Measurements from ENCODE around the gene FAM32A. TPM values are rescaled to one million over a fixed set of nuclear protein-coding genes. Genes with fewer than 3 reads are reported as not detected.

Gene FAM32A
- total RNA-seq, 1 donor from 2014 or later = 74.4 TPM

DNA sequence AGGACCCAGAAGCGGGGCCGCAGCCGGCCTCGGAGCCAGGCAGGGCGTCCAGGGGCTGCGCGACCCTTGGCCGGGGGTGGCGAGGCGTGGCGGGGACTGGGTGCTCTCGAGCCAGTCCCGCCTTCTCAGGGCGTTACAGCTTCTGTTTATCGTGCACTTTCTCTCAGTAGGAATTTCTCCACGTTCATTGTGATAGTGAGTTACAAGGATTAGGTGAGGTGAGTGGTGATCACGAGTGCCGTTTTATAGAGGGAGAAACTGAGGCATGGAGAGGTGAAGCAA is 13.1 kb downstream of the FAM32A start:
- H3K4me3 ChIP-seq = peak overlapping the region; percentile 87 to 93
- peaks cover 23 to 26% of the 10 kb centered on the region in 2 donors for H3K36me3 ChIP-seq
- DNase-seq (ENCODE audit: low spot score in 2 of 2) = no peak
- TF ChIP-seq, protein P1, sequence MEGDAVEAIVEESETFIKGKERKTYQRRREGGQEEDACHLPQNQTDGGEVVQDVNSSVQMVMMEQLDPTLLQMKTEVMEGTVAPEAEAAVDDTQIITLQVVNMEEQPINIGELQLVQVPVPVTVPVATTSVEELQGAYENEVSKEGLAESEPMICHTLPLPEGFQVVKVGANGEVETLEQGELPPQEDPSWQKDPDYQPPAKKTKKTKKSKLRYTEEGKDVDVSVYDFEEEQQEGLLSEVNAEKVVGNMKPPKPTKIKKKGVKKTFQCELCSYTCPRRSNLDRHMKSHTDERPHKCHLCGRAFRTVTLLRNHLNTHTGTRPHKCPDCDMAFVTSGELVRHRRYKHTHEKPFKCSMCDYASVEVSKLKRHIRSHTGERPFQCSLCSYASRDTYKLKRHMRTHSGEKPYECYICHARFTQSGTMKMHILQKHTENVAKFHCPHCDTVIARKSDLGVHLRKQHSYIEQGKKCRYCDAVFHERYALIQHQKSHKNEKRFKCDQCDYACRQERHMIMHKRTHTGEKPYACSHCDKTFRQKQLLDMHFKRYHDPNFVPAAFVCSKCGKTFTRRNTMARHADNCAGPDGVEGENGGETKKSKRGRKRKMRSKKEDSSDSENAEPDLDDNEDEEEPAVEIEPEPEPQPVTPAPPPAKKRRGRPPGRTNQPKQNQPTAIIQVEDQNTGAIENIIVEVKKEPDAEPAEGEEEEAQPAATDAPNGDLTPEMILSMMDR (IDR thresholded peaks at IDR 0.05) = no peak
- peak overlapping the region; percentile 84 for H3K27ac ChIP-seq
- intact Hi-C loops (cut with DNase I) = loop anchor here (5.0 kb wide), 3 partner anchors 86 to 184 kb away; partner anchors contain the start of gene RAB8A
- H3K9me3 ChIP-seq = no peaks in the 10 kb centered on the region
- no peaks in the 10 kb centered on the region for H3K27me3 ChIP-seq
- peaks cover 3 to 25% of the 10 kb centered on the region in 2 donors for H3K4me1 ChIP-seq

DNA sequence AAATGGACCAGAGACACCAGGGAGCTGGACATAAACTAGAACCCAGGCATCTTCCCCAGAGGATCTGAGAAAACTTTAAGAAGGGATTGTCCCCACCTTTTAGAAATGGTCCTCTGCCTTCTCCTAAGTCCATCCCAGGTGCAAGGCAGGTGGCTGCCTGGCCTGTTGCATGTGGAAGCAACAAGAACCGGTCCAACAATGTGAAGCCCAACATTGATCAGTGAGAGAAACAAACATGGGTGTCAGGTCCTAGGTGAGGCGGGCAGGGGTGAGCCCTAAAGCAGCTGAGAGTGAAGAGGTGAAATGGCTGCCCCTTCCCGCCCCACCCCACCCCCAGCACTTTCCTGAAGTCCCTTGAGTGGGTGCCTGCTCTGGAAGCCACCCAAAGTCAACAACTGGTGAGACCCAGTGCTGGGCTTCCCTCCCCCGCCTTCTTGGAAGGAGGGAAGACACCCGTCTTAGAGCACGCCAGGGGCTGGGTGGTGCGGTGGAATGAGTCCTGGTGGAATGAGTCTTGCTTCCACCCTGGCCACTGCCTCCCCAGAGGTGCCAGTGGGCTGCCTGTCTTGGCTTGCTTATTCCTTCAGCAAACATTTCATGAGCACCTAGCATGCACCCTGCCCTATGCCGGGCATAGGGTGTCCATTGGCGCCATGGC is 14.2 kb downstream of the FAM32A start:
- Histone ChIP-seq H3K27ac (peak overlapping the region in 1 of 2 donors; percentile 32), H3K4me1 (peaks cover 3 to 25% of the 10 kb centered on the region in 2 donors), H3K9me3 (no peaks in the 10 kb centered on the region), H3K36me3 (peaks cover 34 to 37% of the 10 kb centered on the region in 2 donors), H3K27me3 (no peaks in the 10 kb centered on the region), H3K4me3 (peak overlapping the region in 1 of 2 donors; percentile 93)
- TF ChIP-seq, protein P1 (IDR thresholded peaks at IDR 0.05) = no peak
- no peak for DNase-seq (ENCODE audit: low spot score in 2 of 2)
- intact Hi-C loops (cut with DNase I) = loop anchor here (5.0 kb wide), 3 partner anchors 87 to 183 kb away; partner anchors contain the start of gene RAB8A

DNA sequence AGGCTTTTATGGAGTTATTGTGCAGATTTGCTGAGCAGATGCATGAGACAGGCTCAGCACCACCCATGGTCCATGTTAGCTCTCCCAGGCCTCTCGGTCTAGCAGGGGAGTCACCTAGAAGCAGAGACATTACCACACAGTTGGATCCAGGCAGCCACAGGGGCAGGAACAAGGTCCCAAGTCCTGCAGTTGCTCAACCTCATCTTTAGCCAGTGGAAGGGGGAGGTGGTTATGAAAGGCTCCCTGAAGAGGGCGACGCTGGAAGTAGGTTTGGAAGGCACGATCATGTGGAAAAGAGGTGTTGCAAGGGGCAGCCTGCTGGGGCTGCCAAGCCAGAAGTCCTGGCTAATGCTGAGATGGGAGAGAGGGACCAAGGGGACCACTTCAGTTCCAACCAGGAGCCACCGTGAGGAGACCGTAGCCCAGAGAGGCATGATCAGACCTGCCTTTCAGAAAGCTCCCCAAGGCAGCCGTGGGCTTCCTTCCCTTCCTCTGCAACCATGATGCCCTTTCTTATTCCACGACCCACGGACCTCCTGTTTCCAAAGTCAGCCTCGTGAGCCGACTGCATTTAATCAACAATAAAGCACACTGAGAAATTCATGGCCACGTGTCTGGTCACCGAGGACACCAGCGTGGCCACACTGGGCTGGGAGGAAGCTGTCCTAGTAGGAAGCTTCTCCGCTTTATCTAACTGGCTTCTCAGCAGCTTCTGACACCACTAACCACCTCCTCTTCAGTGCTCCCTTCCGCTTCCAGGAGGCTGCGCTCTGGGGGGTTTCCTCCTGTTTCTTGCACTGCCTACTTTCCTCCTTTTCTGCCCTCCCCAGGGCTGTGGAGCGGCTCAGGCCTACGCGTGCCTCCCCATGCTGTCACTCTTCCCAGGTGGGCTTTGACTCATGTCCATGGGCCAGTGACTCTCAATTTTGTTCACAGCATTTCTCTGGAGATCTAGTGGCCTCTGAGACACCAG is 15.1 kb downstream of the FAM32A start:
- H3K36me3 ChIP-seq = peaks cover 42 to 43% of the 10 kb centered on the region in 2 donors
- DNase-seq (ENCODE audit: low spot score in 2 of 2) = peak in 1 of 2 donors; percentile 72
- TF ChIP-seq, protein P1 (IDR thresholded peaks at IDR 0.05) = no peak
- H3K4me1 ChIP-seq = peaks cover 3 to 25% of the 10 kb centered on the region in 2 donors
- H3K4me3 ChIP-seq = no peak overlapping the region
- no peaks in the 10 kb centered on the region for H3K9me3 ChIP-seq
- intact Hi-C loops (cut with DNase I) = no loop called here
- no peaks in the 10 kb centered on the region for H3K27me3 ChIP-seq
- H3K27ac ChIP-seq = peak overlapping the region in 1 of 2 donors; percentile 32

DNA sequence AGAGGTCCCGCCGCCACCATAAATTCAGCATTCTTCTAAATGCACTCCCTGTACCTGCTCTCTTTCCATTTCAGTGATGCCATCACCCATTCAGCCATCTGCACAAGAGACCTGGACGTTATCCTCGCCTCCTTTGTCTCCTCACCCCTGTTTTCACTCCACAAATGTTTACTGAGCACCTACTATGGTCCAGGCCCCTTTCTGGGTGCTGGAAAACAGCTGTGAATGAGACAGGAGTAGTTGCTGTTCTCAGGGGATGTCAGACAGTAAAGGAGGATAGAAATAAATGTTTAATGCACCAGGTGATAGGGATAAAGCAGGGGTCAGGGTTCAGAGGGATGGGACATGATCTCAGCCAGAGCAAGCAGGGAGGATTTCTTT is 15.8 kb downstream of the FAM32A start:
- DNase-seq (ENCODE audit: low spot score in 2 of 2) = no peak
- TF ChIP-seq, protein P1 (IDR thresholded peaks at IDR 0.05) = no peak
- Histone ChIP-seq H3K36me3 (peaks cover 48 to 50% of the 10 kb centered on the region in 2 donors), H3K27me3 (no peaks in the 10 kb centered on the region), H3K27ac (no peak overlapping the region), H3K9me3 (no peaks in the 10 kb centered on the region), H3K4me1 (peaks cover 3 to 25% of the 10 kb centered on the region in 2 donors), H3K4me3 (no peak overlapping the region)
- intact Hi-C loops (cut with DNase I) = no loop called here

DNA sequence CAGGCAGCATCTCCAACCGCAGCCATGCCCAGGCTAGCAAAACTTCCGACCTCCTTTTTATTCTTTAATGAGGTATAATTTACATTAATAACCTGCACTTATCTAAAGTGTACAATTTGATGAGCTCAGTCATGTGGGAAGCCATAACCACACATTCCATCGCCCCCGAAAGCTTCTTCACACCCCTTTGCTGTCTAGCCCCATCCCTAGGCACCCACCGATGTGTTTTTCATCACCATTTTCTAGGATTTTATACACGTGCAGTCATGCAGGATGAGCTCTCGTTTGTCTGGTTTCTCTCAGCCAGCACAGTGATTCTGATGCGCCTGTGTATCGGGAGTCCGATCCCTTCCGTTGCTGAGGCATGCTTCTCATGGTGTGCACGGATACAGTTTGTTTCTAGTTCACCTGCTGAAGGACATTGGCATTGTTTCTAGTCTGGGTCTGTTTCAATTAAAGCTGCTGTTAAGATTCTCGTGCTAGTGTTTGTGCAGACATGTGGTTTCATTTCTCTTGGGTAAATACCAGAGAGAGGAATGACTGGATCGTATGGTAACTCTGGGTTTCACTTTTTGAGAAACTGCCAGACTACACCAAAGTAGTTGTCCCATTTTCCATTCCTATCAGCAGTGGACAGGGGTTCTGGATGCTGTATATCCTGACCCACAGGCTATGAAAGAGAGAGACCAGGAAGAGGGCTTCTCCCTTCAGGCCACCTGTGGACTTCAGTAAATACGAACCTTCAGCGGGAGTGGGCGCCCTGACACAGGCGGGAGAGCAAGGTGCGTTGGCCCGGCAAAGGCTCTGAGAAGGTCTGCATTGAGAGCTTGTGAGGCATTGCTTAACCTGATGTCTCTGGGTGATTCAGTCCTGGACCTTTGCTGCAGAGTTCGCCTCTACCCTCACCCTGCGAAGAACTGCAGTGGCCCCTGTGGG is 17.4 kb downstream of the FAM32A start:
- intact Hi-C loops (cut with DNase I) = no loop called here
- H3K27ac ChIP-seq = no peak overlapping the region
- H3K4me1 ChIP-seq = peaks cover 0 to 18% of the 10 kb centered on the region in 2 donors
- H3K27me3 ChIP-seq = no peaks in the 10 kb centered on the region
- no peak for DNase-seq (ENCODE audit: low spot score in 2 of 2)
- no peak overlapping the region for H3K4me3 ChIP-seq
- peaks cover 54 to 65% of the 10 kb centered on the region in 2 donors for H3K36me3 ChIP-seq
- TF ChIP-seq, protein P1 (IDR thresholded peaks at IDR 0.05) = no peak
- no peaks in the 10 kb centered on the region for H3K9me3 ChIP-seq
